OCI-LY3 (cell line): ENCODE data around the gene SYCE1.

ENCODE experiments used
- H2AFZ ChIP-seq: fragments of 200-600, 300-600 bp; shearing (Covaris generic); 2 replicates; pipeline ENCODE4 v1.6.0; 2014; ENCODE audit warnings: antibody characterized with exemption, low read depth, low read length
- H3K27ac ChIP-seq: fragments of 200-600, 300-600 bp; sonication (generic); 2 replicates; pipeline ENCODE4 v1.5.1; 2014; ENCODE audit warnings: mild to moderate bottlenecking, low read length, moderate library complexity, mixed read lengths
- H3K27me3 ChIP-seq: fragments of 200-600, 300-600 bp; sonication (generic); 2 replicates; pipeline ENCODE4 v1.6.1; 2014; ENCODE audit warnings: low read depth, low read length, mixed read lengths
- H3K36me3 ChIP-seq: fragments of 200-600, 300-600 bp; sonication (generic); replicated peaks from 2 replicates; pipeline ENCODE3; 2014; ENCODE audit warnings: low read depth, low read length, mixed read lengths
- H3K4me1 ChIP-seq: fragments of 300-600, 200-600 bp; sonication (generic); 2 replicates; pipeline ENCODE4 v1.6.1; 2014; ENCODE audit warnings: low read length, mixed read lengths
- H3K4me2 ChIP-seq: fragments of 200-600, 300-600 bp; sonication (generic); 2 replicates; pipeline ENCODE4 v1.6.1; 2014; ENCODE audit warnings: low read length, mixed read lengths
- H3K4me3 ChIP-seq: fragments of 300-600, 200-600 bp; sonication (generic); 2 replicates; pipeline ENCODE4 v1.5.1; 2014; ENCODE audit warnings: antibody characterized with exemption, mild to moderate bottlenecking, low read length, moderate library complexity
- H3K79me2 ChIP-seq: fragments of 300-600, 200-600 bp; shearing (Covaris generic); 2 replicates; pipeline ENCODE4 v1.6.1; 2014; ENCODE audit warnings: mild to moderate bottlenecking, low read length, mixed read lengths
- H3K9ac ChIP-seq: fragments of 300-600, 200-600 bp; shearing (Covaris generic); 2 replicates; pipeline ENCODE4 v1.6.0; 2014; ENCODE audit warnings: mild to moderate bottlenecking, low read length, moderate library complexity
- H3K9me3 ChIP-seq: fragments of 200-600, 300-600 bp; shearing (Covaris generic); 2 replicates; pipeline ENCODE4 v1.6.1; 2014; ENCODE audit warnings: low read length, mixed read lengths; ENCODE audit not compliant: insufficient read depth
- H4K20me1 ChIP-seq: fragments of 200-600, 300-600 bp; sonication (generic); 2 replicates; pipeline ENCODE4 v1.6.1; 2016; ENCODE audit warnings: low read length, mixed read lengths; ENCODE audit not compliant: insufficient read depth
- EZH2phosphoT487 ChIP-seq: fragments of 200-600 bp; shearing (Covaris generic); IDR thresholded peaks from 2 replicates; pipeline ENCODE4 v1.6.1; 2018; ENCODE audit warnings: antibody characterized with exemption, mixed run types, low read depth
- TF ChIP-seq, protein P1 (sequence below): fragments of 200-600, 300-600 bp; sonication (generic); IDR thresholded peaks from 2 replicates; pipeline ENCODE4 v1.5.1; 2014; ENCODE audit warnings: antibody characterized with exemption, low read length, low read depth

SYCE1 gene

DNA sequence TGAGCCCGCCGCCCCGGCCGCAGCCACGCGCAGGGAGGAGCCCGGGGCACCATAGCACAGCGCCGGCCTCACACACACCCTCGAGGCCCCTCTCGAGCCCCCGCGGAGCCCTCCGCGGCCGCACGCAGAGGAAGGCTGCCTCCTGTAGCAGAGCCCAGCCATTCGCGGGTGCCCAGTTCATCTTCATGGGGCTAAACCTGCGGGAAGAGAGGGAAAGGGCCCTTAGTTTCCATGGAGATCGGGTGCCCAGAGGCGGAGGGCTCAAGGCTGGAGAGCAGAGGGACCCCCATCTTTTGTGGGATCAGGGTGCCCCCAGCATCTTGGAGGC lies 2.9 kb upstream of the SYCE1 start:
- Histone ChIP-seq H3K27me3 (no peaks in the 10 kb centered on the region), H3K9me3 (peaks cover 5% of the 10 kb centered on the region; the same call in 1 of the 2 replicates), H3K36me3 (no peaks in the 10 kb centered on the region), H2AFZ (no peak overlapping the region), H3K4me3 (no peak overlapping the region), H3K9ac (no peak overlapping the region), H4K20me1 (no peaks in the 10 kb centered on the region), H3K4me1 (no peaks in the 10 kb centered on the region), H3K27ac (no peak overlapping the region), H3K4me2 (no peak overlapping the region), H3K79me2 (no peaks in the 10 kb centered on the region)
- TF ChIP-seq EZH2phosphoT487 = no peak
- TF ChIP-seq, protein P1, sequence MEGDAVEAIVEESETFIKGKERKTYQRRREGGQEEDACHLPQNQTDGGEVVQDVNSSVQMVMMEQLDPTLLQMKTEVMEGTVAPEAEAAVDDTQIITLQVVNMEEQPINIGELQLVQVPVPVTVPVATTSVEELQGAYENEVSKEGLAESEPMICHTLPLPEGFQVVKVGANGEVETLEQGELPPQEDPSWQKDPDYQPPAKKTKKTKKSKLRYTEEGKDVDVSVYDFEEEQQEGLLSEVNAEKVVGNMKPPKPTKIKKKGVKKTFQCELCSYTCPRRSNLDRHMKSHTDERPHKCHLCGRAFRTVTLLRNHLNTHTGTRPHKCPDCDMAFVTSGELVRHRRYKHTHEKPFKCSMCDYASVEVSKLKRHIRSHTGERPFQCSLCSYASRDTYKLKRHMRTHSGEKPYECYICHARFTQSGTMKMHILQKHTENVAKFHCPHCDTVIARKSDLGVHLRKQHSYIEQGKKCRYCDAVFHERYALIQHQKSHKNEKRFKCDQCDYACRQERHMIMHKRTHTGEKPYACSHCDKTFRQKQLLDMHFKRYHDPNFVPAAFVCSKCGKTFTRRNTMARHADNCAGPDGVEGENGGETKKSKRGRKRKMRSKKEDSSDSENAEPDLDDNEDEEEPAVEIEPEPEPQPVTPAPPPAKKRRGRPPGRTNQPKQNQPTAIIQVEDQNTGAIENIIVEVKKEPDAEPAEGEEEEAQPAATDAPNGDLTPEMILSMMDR = no peak

DNA sequence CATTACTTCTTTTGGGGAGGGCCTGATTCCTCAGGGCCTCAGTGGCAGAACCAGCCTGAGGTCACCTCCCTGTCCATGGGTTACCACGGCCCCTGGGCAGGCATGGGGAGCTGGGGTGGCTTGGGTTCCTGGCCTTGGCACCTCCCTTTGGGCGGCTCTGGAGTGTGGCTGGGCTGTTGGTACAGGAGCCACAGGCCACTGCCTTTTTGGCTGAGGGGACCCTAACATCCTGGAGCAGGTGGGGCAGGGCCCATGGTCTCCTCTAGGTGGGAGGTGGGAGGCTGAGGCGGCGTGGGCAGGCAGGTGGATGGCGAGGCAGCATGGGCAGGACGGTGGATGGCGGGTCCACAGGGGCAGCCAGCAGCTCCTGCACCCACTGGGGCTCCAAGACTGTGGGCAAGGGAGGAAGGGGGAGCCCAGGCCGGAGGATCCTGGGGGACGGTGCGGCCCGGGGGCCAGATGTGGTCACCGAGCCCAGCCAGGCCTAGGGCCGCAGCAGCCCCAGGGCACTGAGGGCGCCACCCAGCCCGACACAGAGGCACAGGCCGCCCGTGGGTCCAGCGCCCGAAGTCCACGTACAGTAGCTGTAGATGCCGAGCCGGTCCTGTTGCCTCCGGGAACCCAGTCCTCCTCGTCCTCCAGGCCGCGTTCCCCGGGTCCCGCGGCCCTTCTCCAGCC lies 2.4 kb upstream of the SYCE1 start:
- no peak overlapping the region for H3K27ac ChIP-seq

DNA sequence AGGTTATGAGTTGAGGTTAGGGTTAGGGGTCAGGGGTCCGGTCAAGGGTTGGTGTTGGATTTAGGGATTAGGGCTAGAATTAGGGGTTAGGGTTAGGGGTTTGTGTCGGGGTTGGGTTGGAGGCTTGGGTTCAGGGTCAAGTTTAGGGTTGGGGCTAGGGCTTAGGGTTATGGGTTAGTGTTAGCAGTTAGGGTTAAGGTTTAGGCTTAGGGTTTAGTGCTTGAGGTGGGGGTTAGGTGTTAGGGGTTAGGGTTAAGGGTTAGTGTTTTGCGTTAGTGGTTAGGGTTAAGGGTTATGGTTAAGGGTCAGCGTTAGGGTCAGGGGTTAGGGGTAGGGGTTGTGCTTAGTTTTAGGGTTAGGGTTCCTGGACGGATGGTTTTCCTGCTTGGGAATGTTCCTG lies 1.7 kb upstream of the SYCE1 start:
- no peak overlapping the region for H3K4me2 ChIP-seq
- no peak for TF ChIP-seq EZH2phosphoT487
- TF ChIP-seq, protein P1 = no peak
- no peaks in the 10 kb centered on the region for H3K4me1 ChIP-seq
- H4K20me1 ChIP-seq = no peaks in the 10 kb centered on the region
- H3K79me2 ChIP-seq = no peaks in the 10 kb centered on the region
- no peak overlapping the region for H3K9ac ChIP-seq
- no peaks in the 10 kb centered on the region for H3K36me3 ChIP-seq
- H3K27ac ChIP-seq = no peak overlapping the region
- no peak overlapping the region for H2AFZ ChIP-seq
- no peaks in the 10 kb centered on the region for H3K9me3 ChIP-seq
- H3K27me3 ChIP-seq = no peaks in the 10 kb centered on the region
- H3K4me3 ChIP-seq = no peak overlapping the region

More for the DNA sequence above, 2.4 kb upstream of the SYCE1 start:
- no peak for TF ChIP-seq EZH2phosphoT487
- H3K9me3 ChIP-seq = peaks cover under 1% of the 10 kb centered on the region; the same call in 1 of the 2 replicates
- H3K9ac ChIP-seq = no peak overlapping the region
- H3K27me3 ChIP-seq = no peaks in the 10 kb centered on the region
- H3K4me1 ChIP-seq = no peaks in the 10 kb centered on the region
- no peak overlapping the region for H2AFZ ChIP-seq
- H3K36me3 ChIP-seq = no peaks in the 10 kb centered on the region
- H3K4me2 ChIP-seq = no peak overlapping the region
- H3K4me3 ChIP-seq = no peak overlapping the region
- H3K79me2 ChIP-seq = no peaks in the 10 kb centered on the region
- no peaks in the 10 kb centered on the region for H4K20me1 ChIP-seq

DNA sequence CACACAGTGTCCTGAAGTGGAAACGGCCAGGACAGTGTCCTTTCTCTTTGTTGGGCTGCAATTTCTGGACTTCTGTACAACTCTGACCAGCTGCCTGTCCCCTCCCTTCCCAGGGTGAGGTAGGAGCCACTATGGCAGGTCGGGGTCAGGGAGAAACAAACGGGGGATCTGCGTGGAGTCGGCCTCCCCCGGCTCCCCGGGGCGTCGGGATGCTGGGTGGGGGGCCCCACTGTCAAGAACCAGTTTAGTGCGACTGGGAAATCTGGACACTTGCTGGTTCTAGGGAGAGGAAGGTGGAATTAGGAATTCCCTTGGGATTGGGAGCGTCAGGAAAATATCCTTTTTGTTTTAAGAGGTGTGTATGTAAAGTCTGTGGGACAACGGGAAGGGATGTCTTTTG lies 567 bp downstream of the SYCE1 start:
- TF ChIP-seq, protein P1 = no peak
- TF ChIP-seq EZH2phosphoT487 = no peak
- no peaks in the 10 kb centered on the region for H3K27me3 ChIP-seq
- H3K79me2 ChIP-seq = no peaks in the 10 kb centered on the region
- H3K27ac ChIP-seq = no peak overlapping the region
- H3K4me1 ChIP-seq = no peaks in the 10 kb centered on the region
- H3K9ac ChIP-seq = no peak overlapping the region
- no peak overlapping the region for H3K4me2 ChIP-seq
- no peaks in the 10 kb centered on the region for H3K36me3 ChIP-seq
- no peaks in the 10 kb centered on the region for H4K20me1 ChIP-seq
- no peak overlapping the region for H3K4me3 ChIP-seq
- no peak overlapping the region for H2AFZ ChIP-seq
- H3K9me3 ChIP-seq = no peaks in the 10 kb centered on the region
